Keratinocyte (primary cell): ENCODE results near the gene RNF13.

Experiments used
- EZH2 ChIP-seq: IDR thresholded peaks from one replicate; pipeline ENCODE4 v1.6.1; 2012; ENCODE audit warnings: inconsistent platforms, mild to moderate bottlenecking, low read length, moderate library complexity
- TF ChIP-seq, protein P1 (sequence below), 3 experiments: IDR thresholded peaks in 1 of 3; conservative IDR thresholded peaks in 1 of 3; optimal IDR thresholded peaks in 1 of 3; 2 replicates in 2 of 3; 3 replicates in 1 of 3; pipeline versions ENCODE3 to v1.5.1; 2011; ENCODE audit warnings: low read length in 3 of 3, mild to moderate bottlenecking in 3 of 3, moderate library complexity in 2 of 3, control low read depth in 1 of 3, inconsistent platforms in 1 of 3; ENCODE audit not compliant: insufficient read depth in 2 of 3; ENCODE audit errors: extremely low read depth in 1 of 3

DNA sequence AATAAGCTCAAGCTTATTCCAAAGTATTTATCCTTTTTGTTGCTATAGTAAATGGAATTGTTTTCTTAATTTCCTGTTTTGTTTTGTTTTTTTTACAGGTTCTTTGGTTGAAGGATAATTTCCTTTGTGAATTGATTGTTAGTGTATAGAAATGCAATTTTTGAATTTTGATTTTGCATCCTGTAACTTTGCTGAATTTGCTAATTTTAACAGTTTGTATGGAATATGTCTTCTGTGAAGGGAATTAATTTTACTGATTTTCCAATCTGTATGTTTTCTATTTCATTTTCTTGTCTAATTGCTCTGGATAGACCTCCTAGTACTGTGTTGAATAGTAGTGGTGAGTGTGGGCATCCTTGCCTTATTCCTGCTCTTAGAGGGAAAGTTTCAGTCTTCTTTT, 129.4 kb downstream of the RNF13 start:
- TF ChIP-seq, protein P1, sequence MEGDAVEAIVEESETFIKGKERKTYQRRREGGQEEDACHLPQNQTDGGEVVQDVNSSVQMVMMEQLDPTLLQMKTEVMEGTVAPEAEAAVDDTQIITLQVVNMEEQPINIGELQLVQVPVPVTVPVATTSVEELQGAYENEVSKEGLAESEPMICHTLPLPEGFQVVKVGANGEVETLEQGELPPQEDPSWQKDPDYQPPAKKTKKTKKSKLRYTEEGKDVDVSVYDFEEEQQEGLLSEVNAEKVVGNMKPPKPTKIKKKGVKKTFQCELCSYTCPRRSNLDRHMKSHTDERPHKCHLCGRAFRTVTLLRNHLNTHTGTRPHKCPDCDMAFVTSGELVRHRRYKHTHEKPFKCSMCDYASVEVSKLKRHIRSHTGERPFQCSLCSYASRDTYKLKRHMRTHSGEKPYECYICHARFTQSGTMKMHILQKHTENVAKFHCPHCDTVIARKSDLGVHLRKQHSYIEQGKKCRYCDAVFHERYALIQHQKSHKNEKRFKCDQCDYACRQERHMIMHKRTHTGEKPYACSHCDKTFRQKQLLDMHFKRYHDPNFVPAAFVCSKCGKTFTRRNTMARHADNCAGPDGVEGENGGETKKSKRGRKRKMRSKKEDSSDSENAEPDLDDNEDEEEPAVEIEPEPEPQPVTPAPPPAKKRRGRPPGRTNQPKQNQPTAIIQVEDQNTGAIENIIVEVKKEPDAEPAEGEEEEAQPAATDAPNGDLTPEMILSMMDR (optimal IDR thresholded peaks at IDR 0.05 in 1 of 3, IDR thresholded peaks at IDR 0.05 in 1 of 3, conservative IDR thresholded peaks at IDR 0.05 in 1 of 3; ENCODE audit: extremely low read depth in 1 of 3, insufficient read depth in 2 of 3, low read length in 3 of 3): no peak
- no peak for TF ChIP-seq EZH2
